GM21737 (cell line): ENCODE measurements around the gene RASSF8.

Experiments
- ATAC-seq: cut with Tn5 transposase; IDR thresholded peaks from one replicate; pipeline ENCODE4 v1.9.1; 2021; ENCODE audit warnings: mild to moderate bottlenecking, moderate library complexity; ENCODE audit not compliant: unreplicated experiment

Gene RASSF8

GRCh38 chr12:26027401-26027800 lies 68.9 kb downstream of the RASSF8 start:
- no peak for ATAC-seq

GRCh38 chr12:26028953-26029735 lies 70.7 kb downstream of the RASSF8 start:
- ATAC-seq: no peak

- ATAC-seq: no peak
These were observed 71.2 kb downstream of the RASSF8 start for GRCh38 chr12:26029736-26030022.

- ATAC-seq: no peak
These were observed 71.9 kb downstream of the RASSF8 start for GRCh38 chr12:26030371-26030770.

GRCh38 chr12:26031318-26031717 lies 72.8 kb downstream of the RASSF8 start:
- ATAC-seq: no peak

GRCh38 chr12:26031827-26032226 lies 73.3 kb downstream of the RASSF8 start:
- no peak for ATAC-seq

- ATAC-seq: no peak
These were observed 73.8 kb downstream of the RASSF8 start for GRCh38 chr12:26032290-26032689.

GRCh38 chr12:26032719-26033241 lies 74.3 kb downstream of the RASSF8 start:
- ATAC-seq: no peak

GRCh38 chr12:26034371-26035142 lies 76.1 kb downstream of the RASSF8 start:
- no peak for ATAC-seq

GRCh38 chr12:26036877-26037276 lies 78.4 kb downstream of the RASSF8 start:
- ATAC-seq: no peak

- ATAC-seq: no peak
These were observed 79.2 kb downstream of the RASSF8 start for GRCh38 chr12:26037615-26038220.

- ATAC-seq: no peak
These were observed 84.2 kb downstream of the RASSF8 start for GRCh38 chr12:26042645-26043044.

- ATAC-seq: no peak
These were observed 84.9 kb downstream of the RASSF8 start for GRCh38 chr12:26043135-26044006.

- no peak for ATAC-seq
These were observed 85.5 kb downstream of the RASSF8 start for GRCh38 chr12:26044007-26044394.

GRCh38 chr12:26044592-26044991 lies 86.1 kb downstream of the RASSF8 start:
- ATAC-seq: no peak

- ATAC-seq: no peak
These were observed 87.7 kb downstream of the RASSF8 start for GRCh38 chr12:26046203-26046602.

GRCh38 chr12:26046906-26047305 lies 88.4 kb downstream of the RASSF8 start:
- no peak for ATAC-seq

- no peak for ATAC-seq
These were observed 89.1 kb downstream of the RASSF8 start for GRCh38 chr12:26047401-26048226.

GRCh38 chr12:26052652-26053051 lies 94.2 kb downstream of the RASSF8 start:
- ATAC-seq: no peak

GRCh38 chr12:26054383-26054782 lies 95.9 kb downstream of the RASSF8 start:
- no peak for ATAC-seq
